ENCODE data around the gene ANKRD33B. TPM values are rescaled to one million over a fixed set of nuclear protein-coding genes. Genes with fewer than 3 reads are reported as not detected.

The ANKRD33B gene
- total and polyA plus RNA-seq, 2 donors from 2014 or later, result 4.8 to 20.3 TPM

DNA sequence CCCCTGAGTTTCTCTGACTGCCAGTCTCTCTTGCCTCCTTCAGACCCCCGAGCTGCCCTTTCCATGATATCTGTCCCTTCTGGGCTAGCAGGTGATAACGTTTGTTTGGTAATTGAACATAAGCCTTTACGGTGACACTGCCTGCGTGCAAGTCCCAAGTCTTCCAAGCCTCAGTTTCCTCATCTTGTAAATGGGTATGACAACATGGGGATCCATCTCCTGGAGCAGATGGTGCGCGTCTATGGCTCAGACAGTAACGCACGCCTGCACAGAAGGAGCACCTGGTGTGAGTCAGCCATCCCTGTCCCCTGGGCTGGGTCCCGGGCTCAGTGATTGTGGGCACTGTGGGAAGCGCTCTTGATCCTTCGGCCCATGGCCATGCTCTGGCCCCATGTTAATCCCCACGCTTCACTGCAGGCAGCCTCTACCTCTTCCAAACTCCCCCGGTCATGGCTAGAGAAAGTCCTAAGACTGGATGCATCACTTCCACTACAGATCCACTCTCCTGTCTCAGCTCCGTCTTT is 111.4 kb downstream of the ANKRD33B start:
- TF ChIP-seq, protein P1, sequence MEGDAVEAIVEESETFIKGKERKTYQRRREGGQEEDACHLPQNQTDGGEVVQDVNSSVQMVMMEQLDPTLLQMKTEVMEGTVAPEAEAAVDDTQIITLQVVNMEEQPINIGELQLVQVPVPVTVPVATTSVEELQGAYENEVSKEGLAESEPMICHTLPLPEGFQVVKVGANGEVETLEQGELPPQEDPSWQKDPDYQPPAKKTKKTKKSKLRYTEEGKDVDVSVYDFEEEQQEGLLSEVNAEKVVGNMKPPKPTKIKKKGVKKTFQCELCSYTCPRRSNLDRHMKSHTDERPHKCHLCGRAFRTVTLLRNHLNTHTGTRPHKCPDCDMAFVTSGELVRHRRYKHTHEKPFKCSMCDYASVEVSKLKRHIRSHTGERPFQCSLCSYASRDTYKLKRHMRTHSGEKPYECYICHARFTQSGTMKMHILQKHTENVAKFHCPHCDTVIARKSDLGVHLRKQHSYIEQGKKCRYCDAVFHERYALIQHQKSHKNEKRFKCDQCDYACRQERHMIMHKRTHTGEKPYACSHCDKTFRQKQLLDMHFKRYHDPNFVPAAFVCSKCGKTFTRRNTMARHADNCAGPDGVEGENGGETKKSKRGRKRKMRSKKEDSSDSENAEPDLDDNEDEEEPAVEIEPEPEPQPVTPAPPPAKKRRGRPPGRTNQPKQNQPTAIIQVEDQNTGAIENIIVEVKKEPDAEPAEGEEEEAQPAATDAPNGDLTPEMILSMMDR (IDR thresholded peaks at IDR 0.05; ENCODE audit: borderline replicate concordance, extremely low read depth, insufficient read depth), result no peak
- H3K9ac ChIP-seq (ENCODE audit: low read length in 3 of 3), result no peak overlapping the region
- FAIRE-seq, result no peak
- intact Hi-C loops (cut with DNase I), result no loop called here
- H3K4me1 ChIP-seq (ENCODE audit: control insufficient read depth in 2 of 3, insufficient read depth in 2 of 3, low read depth in 1 of 3, low read length in 3 of 3), result no peaks in the 10 kb centered on the region
- H3K4me3 ChIP-seq (ENCODE audit: low read length in 3 of 3), result no peak overlapping the region
- no peak overlapping the region for H3K27ac ChIP-seq (ENCODE audit: low read depth in 2 of 2, low read length in 2 of 2)
- H3K36me3 ChIP-seq (ENCODE audit: control insufficient read depth in 2 of 3, insufficient read depth in 3 of 3, low read length in 3 of 3), result peaks cover 0 to 20% (median 19%) of the 10 kb centered on the region in 3 donors
- no peaks in the 10 kb centered on the region for H3K9me3 ChIP-seq (ENCODE audit: control insufficient read depth in 2 of 3, insufficient read depth in 1 of 3, low read length in 3 of 3)
- H3K27me3 ChIP-seq (ENCODE audit: control insufficient read depth, insufficient read depth, low read length), result no peaks in the 10 kb centered on the region
- no peak for DNase-seq

DNA sequence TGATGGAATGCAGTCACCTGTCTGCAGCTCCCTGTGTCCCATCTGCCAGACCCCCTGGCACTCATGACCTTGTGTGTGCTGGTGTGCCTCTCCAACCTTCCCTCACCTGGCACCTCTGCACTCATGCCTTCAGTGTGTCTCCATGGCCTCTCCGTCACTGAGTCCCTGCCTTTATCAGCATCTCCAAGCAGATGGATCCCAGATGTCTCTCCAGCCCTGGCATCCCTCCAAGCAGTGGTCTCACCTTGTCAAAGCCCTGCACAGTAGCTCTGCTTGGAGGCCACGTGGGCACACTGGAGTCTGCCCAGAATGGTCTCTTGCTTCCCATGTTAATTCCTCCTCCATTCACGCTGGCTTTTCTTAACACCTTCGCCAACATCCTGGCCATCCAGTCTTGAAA is 112.4 kb downstream of the ANKRD33B start:
- intact Hi-C loops (cut with DNase I), result no loop called here
- H3K4me3 ChIP-seq (ENCODE audit: low read length in 3 of 3), result no peak overlapping the region

DNA sequence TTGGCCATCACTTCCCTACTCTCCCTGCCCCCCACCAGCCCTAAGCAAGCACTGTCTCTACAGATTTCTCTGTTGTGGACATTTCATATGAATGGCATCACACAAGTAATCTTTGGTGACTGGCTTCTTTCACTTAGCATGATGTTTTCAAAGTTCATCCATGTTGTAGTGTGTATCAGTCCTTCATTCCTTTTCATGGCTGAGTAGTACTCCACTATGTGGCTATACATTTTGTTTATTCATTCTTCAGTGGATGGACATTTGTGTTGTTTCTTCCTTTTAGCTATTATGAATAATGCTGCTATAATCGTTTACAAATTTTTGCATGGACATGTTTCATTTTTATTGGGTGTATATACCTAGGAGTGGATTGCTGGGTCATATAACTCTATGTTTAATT is 113.1 kb downstream of the ANKRD33B start:
- no peak overlapping the region for H3K27ac ChIP-seq (ENCODE audit: low read depth in 2 of 2, low read length in 2 of 2)
- no peak overlapping the region for H3K9ac ChIP-seq (ENCODE audit: low read length in 3 of 3)
- H3K9me3 ChIP-seq (ENCODE audit: control insufficient read depth in 2 of 3, insufficient read depth in 1 of 3, low read length in 3 of 3), result no peaks in the 10 kb centered on the region
- TF ChIP-seq, protein P1 (IDR thresholded peaks at IDR 0.05; ENCODE audit: borderline replicate concordance, extremely low read depth, insufficient read depth), result no peak
- intact Hi-C loops (cut with DNase I), result no loop called here
- DNase-seq, result no peak
- FAIRE-seq, result no peak
- H3K4me1 ChIP-seq (ENCODE audit: control insufficient read depth in 2 of 3, insufficient read depth in 2 of 3, low read depth in 1 of 3, low read length in 3 of 3), result no peaks in the 10 kb centered on the region
- H3K36me3 ChIP-seq (ENCODE audit: control insufficient read depth in 2 of 3, insufficient read depth in 3 of 3, low read length in 3 of 3), result peaks cover 0 to 27% (median 26%) of the 10 kb centered on the region in 3 donors
- H3K27me3 ChIP-seq (ENCODE audit: control insufficient read depth, insufficient read depth, low read length), result no peaks in the 10 kb centered on the region
- no peak overlapping the region for H3K4me3 ChIP-seq (ENCODE audit: low read length in 3 of 3)

More for the DNA sequence above, 112.4 kb downstream of the ANKRD33B start:
- Histone ChIP-seq H3K36me3 (ENCODE audit: control insufficient read depth in 2 of 3, insufficient read depth in 3 of 3, low read length in 3 of 3) (peaks cover 0 to 27% (median 26%) of the 10 kb centered on the region in 3 donors), H3K9me3 (ENCODE audit: control insufficient read depth in 2 of 3, insufficient read depth in 1 of 3, low read length in 3 of 3) (no peaks in the 10 kb centered on the region), H3K9ac (ENCODE audit: low read length in 3 of 3) (no peak overlapping the region), H3K27me3 (ENCODE audit: control insufficient read depth, insufficient read depth, low read length) (no peaks in the 10 kb centered on the region), H3K27ac (ENCODE audit: low read depth in 2 of 2, low read length in 2 of 2) (no peak overlapping the region), H3K4me1 (ENCODE audit: control insufficient read depth in 2 of 3, insufficient read depth in 2 of 3, low read depth in 1 of 3, low read length in 3 of 3) (no peaks in the 10 kb centered on the region)
- TF ChIP-seq, protein P1 (IDR thresholded peaks at IDR 0.05; ENCODE audit: borderline replicate concordance, extremely low read depth, insufficient read depth), result no peak
- FAIRE-seq, result no peak
- no peak for DNase-seq

DNA sequence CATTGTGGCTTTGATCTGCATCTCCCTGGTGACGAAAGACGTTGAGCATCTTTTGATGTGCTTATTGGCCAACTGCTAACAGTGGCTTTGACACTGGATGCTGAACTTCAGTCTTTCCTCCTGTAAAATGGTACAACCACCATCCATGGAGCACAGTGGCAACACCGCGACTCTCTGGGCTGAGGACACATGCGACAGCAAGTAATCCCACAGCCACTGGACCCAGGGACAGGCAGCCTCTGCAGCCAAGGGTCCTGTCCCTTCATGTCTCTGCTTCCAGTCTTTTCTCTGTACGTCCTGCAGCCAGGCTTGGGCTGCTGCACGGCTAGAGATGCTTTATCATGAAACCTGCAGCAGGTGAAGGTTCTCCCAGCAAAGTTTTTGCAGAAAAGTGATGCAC is 113.7 kb downstream of the ANKRD33B start:
- intact Hi-C loops (cut with DNase I), result no loop called here
- Histone ChIP-seq H3K4me3 (ENCODE audit: low read length in 3 of 3) (no peak overlapping the region), H3K4me1 (ENCODE audit: control insufficient read depth in 2 of 3, insufficient read depth in 2 of 3, low read depth in 1 of 3, low read length in 3 of 3) (no peaks in the 10 kb centered on the region), H3K27ac (ENCODE audit: low read depth in 2 of 2, low read length in 2 of 2) (no peak overlapping the region), H3K36me3 (ENCODE audit: control insufficient read depth in 2 of 3, insufficient read depth in 3 of 3, low read length in 3 of 3) (peaks cover 0 to 31% (median 29%) of the 10 kb centered on the region in 3 donors), H3K9ac (ENCODE audit: low read length in 3 of 3) (no peak overlapping the region), H3K27me3 (ENCODE audit: control insufficient read depth, insufficient read depth, low read length) (no peaks in the 10 kb centered on the region), H3K9me3 (ENCODE audit: control insufficient read depth in 2 of 3, insufficient read depth in 1 of 3, low read length in 3 of 3) (no peaks in the 10 kb centered on the region)
- TF ChIP-seq, protein P1 (IDR thresholded peaks at IDR 0.05; ENCODE audit: borderline replicate concordance, extremely low read depth, insufficient read depth), result no peak
- FAIRE-seq (no peak), DNase-seq (no peak)
